ENCODE data around the gene PDIA6. TPM values are rescaled to one million over a fixed set of nuclear protein-coding genes. Genes with fewer than 3 reads are reported as not detected.

PDIA6 gene
- total and polyA plus RNA-seq, 9 of the 15 experiments (the other 6 are each of a cell fraction or from before 2014, with no cell fraction given), result 166 to 268 (median 229) TPM

DNA sequence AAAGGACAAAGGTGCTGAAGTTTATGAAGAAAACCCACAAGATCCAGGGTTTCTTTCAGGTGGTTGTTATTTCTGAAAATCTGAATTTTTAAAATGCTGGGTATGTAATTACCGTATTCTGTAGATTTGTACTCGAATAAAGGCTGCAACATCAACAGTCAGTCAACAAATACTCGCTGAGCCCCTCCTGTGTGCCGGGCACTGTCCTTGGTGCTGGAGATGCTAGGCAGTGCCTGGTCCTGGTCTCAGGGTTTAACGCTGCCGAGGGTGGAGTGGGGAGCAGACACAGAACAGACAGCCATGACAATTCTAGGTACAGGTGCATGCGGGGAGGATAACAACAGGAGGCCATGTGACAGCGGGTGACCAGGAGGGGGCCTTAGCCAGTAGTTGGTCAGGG lies 27.2 kb upstream of the PDIA6 start:
- ChIA-PET POLR2A (no interaction called here), CTCF (ENCODE audit: low intra/inter-chr PET ratio) (no interaction called here)
- Histone ChIP-seq H4K20me1 (replicated peaks; ENCODE audit: control insufficient read depth, insufficient read depth, low read length) (no peaks in the 10 kb centered on the region; the same call in 1 of the 2 replicates), H3K4me2 (ENCODE audit: insufficient read depth, low read length) (no peak overlapping the region), H3K36me3 (ENCODE audit: control insufficient read depth, insufficient read depth, low read length) (no peaks in the 10 kb centered on the region), H3K9ac (ENCODE audit: insufficient read depth in 1 of 2, low read depth in 2 of 2, low read length in 2 of 2) (no peak overlapping the region), H3K27ac (ENCODE audit: extremely low read depth, low read depth, low read length) (no peak overlapping the region), H2AFZ (ENCODE audit: low read depth, low read length) (no peak overlapping the region), H3K9me3 (replicated peaks; ENCODE audit: control insufficient read depth, insufficient read depth, low read depth, low read length) (no peaks in the 10 kb centered on the region), H3K27me3 (ENCODE audit: control insufficient read depth in 2 of 2, insufficient read depth in 2 of 2, low read length in 2 of 2) (peaks cover 4 to 39% of the 10 kb centered on the region in 2 experiments; a peak in 4 of 5 replicates), H3K4me3 (no peak overlapping the region), H3K9me1 (ENCODE audit: control insufficient read depth, insufficient read depth, low read length) (no peaks in the 10 kb centered on the region), H3K4me1 (replicated peaks in 1 of 2; ENCODE audit: control insufficient read depth in 2 of 2, insufficient read depth in 2 of 2, low read length in 2 of 2) (peaks cover 0 to 7% of the 10 kb centered on the region in 2 experiments; a peak in 2 of 5 replicates), H3K79me2 (ENCODE audit: control insufficient read depth, insufficient read depth, low read length) (no peaks in the 10 kb centered on the region)
- intact Hi-C loops (cut with micrococcal nuclease) (loop anchor here (10.0 kb wide), 1 partner anchor 575 kb away; no protein-coding TSS in a partner anchor), in situ Hi-C loops (cut with MboI) (loop anchor here (5.0 to 25.0 kb wide), 3 partner anchors 282 to 742 kb away; no protein-coding TSS in a partner anchor)
- BruUV-seq (replicated peaks), result no TSS peak
- TF ChIP-seq REST (IDR thresholded peaks at IDR 0.05; ENCODE audit: borderline replicate concordance) (peak; percentile 96), REST (CRISPR knock-in tag; IDR thresholded peaks at IDR 0.05; ENCODE audit: low read depth) (peak; percentile 63; the same call in 1 of the 2 replicates), ZFP1 (CRISPR knock-in tag; IDR thresholded peaks at IDR 0.05) (no peak), EHMT2 (IDR thresholded peaks at IDR 0.05) (peak; percentile 85), MIER1 (IDR thresholded peaks at IDR 0.05; ENCODE audit: low read depth) (peak; percentile 83), HDAC3 (IDR thresholded peaks at IDR 0.05; ENCODE audit: borderline replicate concordance, partially characterized antibody) (no peak)
- TF ChIP-seq, protein P1, sequence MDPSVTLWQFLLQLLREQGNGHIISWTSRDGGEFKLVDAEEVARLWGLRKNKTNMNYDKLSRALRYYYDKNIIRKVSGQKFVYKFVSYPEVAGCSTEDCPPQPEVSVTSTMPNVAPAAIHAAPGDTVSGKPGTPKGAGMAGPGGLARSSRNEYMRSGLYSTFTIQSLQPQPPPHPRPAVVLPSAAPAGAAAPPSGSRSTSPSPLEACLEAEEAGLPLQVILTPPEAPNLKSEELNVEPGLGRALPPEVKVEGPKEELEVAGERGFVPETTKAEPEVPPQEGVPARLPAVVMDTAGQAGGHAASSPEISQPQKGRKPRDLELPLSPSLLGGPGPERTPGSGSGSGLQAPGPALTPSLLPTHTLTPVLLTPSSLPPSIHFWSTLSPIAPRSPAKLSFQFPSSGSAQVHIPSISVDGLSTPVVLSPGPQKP (CRISPR knock-in tag; IDR thresholded peaks at IDR 0.05), result no peak
- ATAC-seq (peak; percentile 13; the same call in 1 of the 3 replicates), DNase-seq (ENCODE audit: extremely low read depth in 1 of 4, low spot score in 3 of 4) (peak in 2 of 4 experiments; percentile 14 to 17), FAIRE-seq (peak; percentile 73)
- 0% methylated on average over 8 of the region's 8 CpGs for WGBS (ENCODE audit: insufficient coverage, low coverage, missing lambda C conversion rate)

Data from K562 (cell line).